Activated T-helper 1 cell treated with anti-CD3 and anti-CD28 coated beads, Interleukin-2, amount 50 U/mL, for 16 hours (primary cell): ENCODE measurements around the gene NPAS3.

Experiments
- DNase-seq, 2 donors: peaks; one replicate each; pipeline ENCODE4 v3.0.0-alpha.2; 2020; ENCODE audit warnings: low read depth in 1 of 2, low spot score in 1 of 2

NPAS3 gene

GRCh38 chr14:33774723-33775470, 836.2 kb downstream of the NPAS3 start:
- no peak for DNase-seq

- no peak for DNase-seq
Observed at GRCh38 chr14:33776871-33777270, 838.2 kb downstream of the NPAS3 start.

GRCh38 chr14:33777681-33778080, 839.0 kb downstream of the NPAS3 start:
- DNase-seq = no peak

GRCh38 chr14:33780035-33780434, 841.4 kb downstream of the NPAS3 start:
- DNase-seq = no peak

- DNase-seq = no peak
Observed at GRCh38 chr14:33781236-33781635, 842.6 kb downstream of the NPAS3 start.

- no peak for DNase-seq
Observed at GRCh38 chr14:33782923-33783322, 844.2 kb downstream of the NPAS3 start.

- no peak for DNase-seq
Observed at GRCh38 chr14:33786091-33786825, 847.6 kb downstream of the NPAS3 start.

- DNase-seq = no peak
Observed at GRCh38 chr14:33788161-33788560, 849.5 kb downstream of the NPAS3 start.

- DNase-seq = no peak
Observed at GRCh38 chr14:33790996-33791395, 852.3 kb downstream of the NPAS3 start.

GRCh38 chr14:33792009-33792719, 853.5 kb downstream of the NPAS3 start:
- no peak for DNase-seq

- DNase-seq = peak; percentile 41 to 48
Observed at GRCh38 chr14:33792720-33793368, 854.2 kb downstream of the NPAS3 start.

GRCh38 chr14:33793398-33794110, 854.9 kb downstream of the NPAS3 start:
- no peak for DNase-seq

- no peak for DNase-seq
Observed at GRCh38 chr14:33794791-33795305, 856.2 kb downstream of the NPAS3 start.

- no peak for DNase-seq
Observed at GRCh38 chr14:33796356-33796755, 857.7 kb downstream of the NPAS3 start.

GRCh38 chr14:33799705-33800570, 861.3 kb downstream of the NPAS3 start:
- no peak for DNase-seq

GRCh38 chr14:33800735-33801163, 862.1 kb downstream of the NPAS3 start:
- no peak for DNase-seq

- DNase-seq = no peak
Observed at GRCh38 chr14:33802737-33803136, 864.1 kb downstream of the NPAS3 start.

GRCh38 chr14:33805593-33805992, 866.9 kb downstream of the NPAS3 start:
- no peak for DNase-seq

- DNase-seq = no peak
Observed at GRCh38 chr14:33806905-33807304, 868.2 kb downstream of the NPAS3 start.

GRCh38 chr14:33808187-33808586, 869.5 kb downstream of the NPAS3 start:
- DNase-seq = no peak
